K562 (cell line): Measurements from ENCODE around the gene PRELID2. TPM values are rescaled to one million over a fixed set of nuclear protein-coding genes. Genes with fewer than 3 reads are reported as not detected.

Experiments
- BRD4 ChIP-seq: fragments of 200-600 bp; sonication (generic); IDR thresholded peaks from 2 replicates; pipeline ENCODE4 v1.6.1; 2017; ENCODE audit warnings: inconsistent platforms
- CBX5 ChIP-seq: IDR thresholded peaks from 2 replicates; pipeline ENCODE4 v1.6.1; 2014; ENCODE audit warnings: low read depth, borderline replicate concordance
- KAT8 ChIP-seq: fragments of 450-650 bp; IDR thresholded peaks from 2 replicates; pipeline ENCODE4 v1.6.1; 2016; ENCODE audit warnings: low read depth, mild to moderate bottlenecking
- NCOA2 ChIP-seq, 2 experiments: fragments of 450-650 bp; IDR thresholded peaks; 2 replicates each; pipeline ENCODE4 v1.6.1; 2018; ENCODE audit warnings: mild to moderate bottlenecking in 2 of 2, moderate library complexity in 1 of 2; ENCODE audit not compliant: partially characterized antibody in 2 of 2
- NR4A1 ChIP-seq, 2 experiments: fragments of 250-450 bp in 1 of 2; fragments of 450-650 bp in 1 of 2; sonication (Bioruptor Pico) in 1 of 2; IDR thresholded peaks; 2 replicates each; pipeline versions ENCODE4 v1.4.0 to v1.6.1; 2016 to 2020; ENCODE audit warnings: mild to moderate bottlenecking in 2 of 2, missing compliant biosample characterization in 1 of 2, missing genetic modification characterization in 1 of 2, moderate library complexity in 1 of 2
- RBM39 ChIP-seq: fragments of 200-400 bp; formaldehyde crosslinking; optimal IDR thresholded peaks from 2 replicates; pipeline ENCODE3; 2018; ENCODE audit warnings: low read depth, low read length
- SRSF9 ChIP-seq: fragments of 200-400 bp; formaldehyde crosslinking; IDR thresholded peaks from 2 replicates; pipeline ENCODE4 v1.6.1; 2017; ENCODE audit warnings: low read depth, low read length, borderline replicate concordance
- U2AF1 ChIP-seq: fragments of 200-400 bp; formaldehyde crosslinking; optimal IDR thresholded peaks from 2 replicates; pipeline ENCODE3; 2017; ENCODE audit warnings: mild to moderate bottlenecking, low read depth, low read length, moderate library complexity
- polyA plus RNA-seq, 8 experiments: library from polyadenylated mRNA; depleted of rRNA in 4 of 8; stranded (reverse) in 5 of 8; unstranded in 3 of 8; fragments of >200 nt; fragmentation: Nextera tagmentation in 2 of 8; fragmentation: Illumina TruSeq in 1 of 8; extraction: Ambion mirVana in 2 of 8; extraction: Trizol in 1 of 8; gene quantifications; 2 replicates each; pipeline versions ENCODE4 v1.2.1 to v1.2.3, GENCODE V29; 2011 to 2014; ENCODE audit warnings: inconsistent platforms in 1 of 8, missing spikeins in 1 of 8
- total RNA-seq, 7 experiments: library from RNA; depleted of rRNA in 6 of 7; stranded (reverse); fragments of >200 nt in 6 of 7; fragmentation: Illumina TruSeq in 2 of 7; extraction: Trizol in 2 of 7; gene quantifications; 2 replicates each; pipeline versions ENCODE4 v1.2.1 to v1.2.3, GENCODE V29; 2011 to 2021; ENCODE audit warnings: low replicate concordance in 1 of 7
- TF ChIP-seq, protein P1 (sequence below): fragments of 450-650 bp; formaldehyde crosslinking; IDR thresholded peaks from 2 replicates; pipeline ENCODE4 v1.4.0; 2020; ENCODE audit warnings: mild to moderate bottlenecking, moderate library complexity
- TF ChIP-seq, protein P2 (sequence below), 2 experiments: fragments of 450-650 bp; formaldehyde crosslinking in 1 of 2; IDR thresholded peaks; 2 replicates each; pipeline versions ENCODE4 v1.4.0 to v1.6.1; 2014 to 2020; ENCODE audit warnings: mild to moderate bottlenecking in 2 of 2, borderline replicate concordance in 1 of 2, low read depth in 1 of 2
- TF ChIP-seq, protein P3 (sequence below): fragments of 450-650 bp; IDR thresholded peaks from 2 replicates; pipeline ENCODE4 v1.7.0; 2016; ENCODE audit warnings: borderline replicate concordance
- TF ChIP-seq, protein P4 (sequence below), 2 experiments: IDR thresholded peaks in 1 of 2; conservative IDR thresholded peaks in 1 of 2; 2 replicates each; pipeline ENCODE4 v1.6.1; 2016; ENCODE audit warnings: low read depth in 2 of 2, mild to moderate bottlenecking in 1 of 2, missing compliant biosample characterization in 1 of 2, missing genetic modification characterization in 1 of 2, moderate library complexity in 1 of 2

PRELID2 gene
- total and polyA plus RNA-seq, 9 of the 15 experiments (the other 6 are each of a cell fraction or from before 2014, with no cell fraction given) = 6.4 to 68.2 (median 28.8) TPM

DNA sequence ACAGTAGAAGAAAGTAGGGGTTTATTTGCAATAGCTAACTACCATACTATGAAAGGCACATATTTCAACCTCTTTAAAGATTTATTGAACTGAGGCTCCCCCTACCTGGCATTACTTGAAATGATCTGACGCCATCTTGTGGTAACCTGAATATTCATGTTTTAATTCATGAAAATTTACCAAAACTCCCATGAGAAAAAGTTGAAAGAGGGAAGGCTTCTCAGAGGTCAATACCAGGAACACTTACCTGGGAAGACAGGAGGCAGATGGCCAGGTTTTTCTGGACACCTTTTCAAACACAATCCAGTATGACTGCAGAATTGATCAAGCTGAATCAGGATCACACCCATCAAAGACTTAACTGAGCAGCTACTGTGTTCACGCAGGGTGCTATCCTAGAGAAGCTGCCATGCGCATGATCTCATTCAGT lies 9.4 kb downstream of the PRELID2 start (continued):
- TF ChIP-seq, protein P1, sequence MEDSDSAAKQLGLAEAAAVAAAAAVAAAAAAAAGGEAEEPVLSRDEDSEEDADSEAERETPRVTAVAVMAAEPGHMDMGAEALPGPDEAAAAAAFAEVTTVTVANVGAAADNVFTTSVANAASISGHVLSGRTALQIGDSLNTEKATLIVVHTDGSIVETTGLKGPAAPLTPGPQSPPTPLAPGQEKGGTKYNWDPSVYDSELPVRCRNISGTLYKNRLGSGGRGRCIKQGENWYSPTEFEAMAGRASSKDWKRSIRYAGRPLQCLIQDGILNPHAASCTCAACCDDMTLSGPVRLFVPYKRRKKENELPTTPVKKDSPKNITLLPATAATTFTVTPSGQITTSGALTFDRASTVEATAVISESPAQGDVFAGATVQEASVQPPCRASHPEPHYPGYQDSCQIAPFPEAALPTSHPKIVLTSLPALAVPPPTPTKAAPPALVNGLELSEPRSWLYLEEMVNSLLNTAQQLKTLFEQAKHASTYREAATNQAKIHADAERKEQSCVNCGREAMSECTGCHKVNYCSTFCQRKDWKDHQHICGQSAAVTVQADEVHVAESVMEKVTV (CRISPR knock-in tag) = peak; percentile 64
- TF ChIP-seq NCOA2 (IDR thresholded peaks at IDR 0.05; ENCODE audit: partially characterized antibody in 2 of 2) (no peak), RBM39 (no peak), BRD4 (no peak), SRSF9 (no peak), U2AF1 (no peak), CBX5 (no peak), KAT8 (no peak), NR4A1 (CRISPR knock-in tag; IDR thresholded peaks at IDR 0.05) (no peak), NR4A1 (tag; IDR thresholded peaks at IDR 0.05) (no peak)
- TF ChIP-seq, protein P2, sequence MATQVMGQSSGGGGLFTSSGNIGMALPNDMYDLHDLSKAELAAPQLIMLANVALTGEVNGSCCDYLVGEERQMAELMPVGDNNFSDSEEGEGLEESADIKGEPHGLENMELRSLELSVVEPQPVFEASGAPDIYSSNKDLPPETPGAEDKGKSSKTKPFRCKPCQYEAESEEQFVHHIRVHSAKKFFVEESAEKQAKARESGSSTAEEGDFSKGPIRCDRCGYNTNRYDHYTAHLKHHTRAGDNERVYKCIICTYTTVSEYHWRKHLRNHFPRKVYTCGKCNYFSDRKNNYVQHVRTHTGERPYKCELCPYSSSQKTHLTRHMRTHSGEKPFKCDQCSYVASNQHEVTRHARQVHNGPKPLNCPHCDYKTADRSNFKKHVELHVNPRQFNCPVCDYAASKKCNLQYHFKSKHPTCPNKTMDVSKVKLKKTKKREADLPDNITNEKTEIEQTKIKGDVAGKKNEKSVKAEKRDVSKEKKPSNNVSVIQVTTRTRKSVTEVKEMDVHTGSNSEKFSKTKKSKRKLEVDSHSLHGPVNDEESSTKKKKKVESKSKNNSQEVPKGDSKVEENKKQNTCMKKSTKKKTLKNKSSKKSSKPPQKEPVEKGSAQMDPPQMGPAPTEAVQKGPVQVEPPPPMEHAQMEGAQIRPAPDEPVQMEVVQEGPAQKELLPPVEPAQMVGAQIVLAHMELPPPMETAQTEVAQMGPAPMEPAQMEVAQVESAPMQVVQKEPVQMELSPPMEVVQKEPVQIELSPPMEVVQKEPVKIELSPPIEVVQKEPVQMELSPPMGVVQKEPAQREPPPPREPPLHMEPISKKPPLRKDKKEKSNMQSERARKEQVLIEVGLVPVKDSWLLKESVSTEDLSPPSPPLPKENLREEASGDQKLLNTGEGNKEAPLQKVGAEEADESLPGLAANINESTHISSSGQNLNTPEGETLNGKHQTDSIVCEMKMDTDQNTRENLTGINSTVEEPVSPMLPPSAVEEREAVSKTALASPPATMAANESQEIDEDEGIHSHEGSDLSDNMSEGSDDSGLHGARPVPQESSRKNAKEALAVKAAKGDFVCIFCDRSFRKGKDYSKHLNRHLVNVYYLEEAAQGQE (IDR thresholded peaks at IDR 0.05; ENCODE audit: borderline replicate concordance) = peak; percentile 45; the same call in 1 of the 2 replicates
- TF ChIP-seq, protein P2 (CRISPR knock-in tag; IDR thresholded peaks at IDR 0.05; ENCODE audit: low read depth) = no peak
- TF ChIP-seq, protein P3, sequence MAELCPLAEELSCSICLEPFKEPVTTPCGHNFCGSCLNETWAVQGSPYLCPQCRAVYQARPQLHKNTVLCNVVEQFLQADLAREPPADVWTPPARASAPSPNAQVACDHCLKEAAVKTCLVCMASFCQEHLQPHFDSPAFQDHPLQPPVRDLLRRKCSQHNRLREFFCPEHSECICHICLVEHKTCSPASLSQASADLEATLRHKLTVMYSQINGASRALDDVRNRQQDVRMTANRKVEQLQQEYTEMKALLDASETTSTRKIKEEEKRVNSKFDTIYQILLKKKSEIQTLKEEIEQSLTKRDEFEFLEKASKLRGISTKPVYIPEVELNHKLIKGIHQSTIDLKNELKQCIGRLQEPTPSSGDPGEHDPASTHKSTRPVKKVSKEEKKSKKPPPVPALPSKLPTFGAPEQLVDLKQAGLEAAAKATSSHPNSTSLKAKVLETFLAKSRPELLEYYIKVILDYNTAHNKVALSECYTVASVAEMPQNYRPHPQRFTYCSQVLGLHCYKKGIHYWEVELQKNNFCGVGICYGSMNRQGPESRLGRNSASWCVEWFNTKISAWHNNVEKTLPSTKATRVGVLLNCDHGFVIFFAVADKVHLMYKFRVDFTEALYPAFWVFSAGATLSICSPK = no peak
- TF ChIP-seq, protein P4, sequence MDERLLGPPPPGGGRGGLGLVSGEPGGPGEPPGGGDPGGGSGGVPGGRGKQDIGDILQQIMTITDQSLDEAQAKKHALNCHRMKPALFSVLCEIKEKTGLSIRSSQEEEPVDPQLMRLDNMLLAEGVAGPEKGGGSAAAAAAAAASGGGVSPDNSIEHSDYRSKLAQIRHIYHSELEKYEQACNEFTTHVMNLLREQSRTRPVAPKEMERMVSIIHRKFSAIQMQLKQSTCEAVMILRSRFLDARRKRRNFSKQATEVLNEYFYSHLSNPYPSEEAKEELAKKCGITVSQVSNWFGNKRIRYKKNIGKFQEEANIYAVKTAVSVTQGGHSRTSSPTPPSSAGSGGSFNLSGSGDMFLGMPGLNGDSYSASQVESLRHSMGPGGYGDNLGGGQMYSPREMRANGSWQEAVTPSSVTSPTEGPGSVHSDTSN (CRISPR knock-in tag; IDR thresholded peaks at IDR 0.05; ENCODE audit: low read depth) = no peak
- TF ChIP-seq, protein P4 (tag; conservative IDR thresholded peaks at IDR 0.05; ENCODE audit: low read depth) = peak; percentile 70
